NCI-H69 (cell line): Measurements from ENCODE around the gene SLC18A3.
A peak's percentile ranks its signal among the peaks of the same experiment; 100 is the strongest.

Experiments used
- DNase-seq: peaks from one replicate; lab custom pipeline; 2025; lab: John Stamatoyannopoulos, UW

The SLC18A3 gene

DNA sequence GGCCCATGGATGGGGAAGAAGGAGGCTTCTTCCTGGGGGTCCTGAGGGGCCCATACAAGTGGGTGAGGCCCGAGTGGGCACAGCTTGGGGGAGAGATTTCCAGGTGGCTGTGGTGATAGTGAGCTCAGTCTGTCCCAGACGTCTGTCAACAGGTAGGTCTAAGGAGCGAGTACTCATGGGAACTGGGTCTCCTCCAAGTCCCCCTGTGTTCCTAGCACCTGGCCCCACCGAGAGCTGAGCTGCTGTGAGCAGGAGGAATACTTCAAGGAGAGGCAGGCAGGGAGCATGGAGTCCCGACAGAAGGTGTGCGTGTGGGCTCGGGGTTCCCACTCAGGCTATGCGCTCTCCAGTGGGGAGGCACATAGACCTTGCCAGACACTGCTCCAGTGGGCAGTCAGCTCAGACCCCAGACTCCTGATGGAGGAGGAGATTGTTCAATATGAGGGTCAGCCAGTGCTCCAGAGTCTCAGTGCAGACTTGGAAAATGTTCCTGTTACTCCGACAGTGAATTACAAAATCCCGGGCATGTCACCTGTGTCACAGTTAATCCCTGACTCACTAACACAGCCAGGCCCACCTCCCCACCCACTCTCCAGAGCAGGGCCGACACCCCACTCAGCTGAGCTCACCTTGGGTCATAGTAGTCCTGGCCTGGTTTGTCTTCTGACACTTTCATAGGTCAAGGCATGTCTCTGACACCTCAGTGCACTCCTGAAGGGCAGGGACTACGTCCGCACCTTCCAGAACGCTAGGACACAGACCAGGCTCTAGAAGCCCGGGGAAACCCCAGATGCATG is 41.1 kb downstream of the SLC18A3 start:
- DNase-seq, result no peak

DNA sequence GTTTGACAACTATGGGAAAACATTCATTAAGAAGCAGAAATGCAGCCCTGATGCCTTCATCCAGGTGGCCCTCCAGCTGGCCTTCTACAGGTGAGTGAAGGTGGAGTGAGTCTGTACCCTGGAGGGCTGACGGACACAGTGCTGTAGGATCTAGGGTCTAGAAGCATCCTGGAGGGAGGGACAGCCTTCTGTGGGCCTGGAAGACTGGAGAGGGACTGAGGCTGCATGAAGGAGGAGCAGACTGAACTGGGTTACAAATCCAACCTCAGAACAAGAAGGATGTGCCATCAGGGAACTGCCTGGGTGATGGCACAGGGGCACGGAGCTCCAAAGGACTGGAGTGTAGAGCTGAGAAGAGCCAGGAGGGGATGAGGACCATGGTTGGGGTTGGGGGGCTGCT is 41.8 kb downstream of the SLC18A3 start:
- DNase-seq, result no peak

DNA sequence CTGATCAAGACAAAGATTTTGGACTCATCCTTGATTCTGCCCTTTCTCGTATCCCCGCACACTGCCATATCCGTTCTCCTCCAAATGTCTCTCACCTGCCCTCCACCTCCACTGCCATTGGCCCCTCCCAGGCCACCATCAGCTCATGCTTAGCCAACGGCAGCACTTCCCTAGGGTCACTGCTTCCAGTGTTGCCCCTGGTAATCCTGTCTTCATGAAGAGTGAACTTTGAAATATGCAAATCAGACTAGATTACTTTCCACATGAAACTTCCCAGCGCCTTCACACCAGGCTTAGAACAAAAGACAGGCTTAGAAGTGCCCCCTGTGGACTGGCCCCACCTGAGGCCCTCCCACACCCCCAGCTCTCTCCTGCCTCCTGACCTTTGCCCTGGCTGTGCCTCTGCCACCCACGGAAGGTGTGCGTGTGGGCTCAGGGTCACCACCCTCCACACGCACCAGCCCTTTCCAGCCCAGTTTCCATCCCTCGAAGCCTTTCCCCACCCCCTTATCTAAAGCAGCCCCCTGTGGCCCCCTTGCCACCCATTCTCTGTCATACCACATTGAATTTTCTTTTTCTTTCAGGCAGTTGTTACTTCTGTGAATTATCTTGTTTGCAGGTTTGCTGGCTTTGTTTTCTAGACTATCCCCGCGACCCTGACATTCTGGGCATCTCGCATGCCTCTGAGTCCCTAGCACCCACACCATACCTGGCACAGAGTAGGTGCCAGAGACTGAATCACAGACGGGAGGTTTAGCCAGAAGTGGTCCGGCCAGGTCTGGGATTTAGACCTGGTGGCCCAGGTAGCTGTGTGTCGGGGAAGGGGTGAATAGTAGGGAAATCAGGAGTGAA is 42.5 kb downstream of the SLC18A3 start:
- no peak for DNase-seq

DNA sequence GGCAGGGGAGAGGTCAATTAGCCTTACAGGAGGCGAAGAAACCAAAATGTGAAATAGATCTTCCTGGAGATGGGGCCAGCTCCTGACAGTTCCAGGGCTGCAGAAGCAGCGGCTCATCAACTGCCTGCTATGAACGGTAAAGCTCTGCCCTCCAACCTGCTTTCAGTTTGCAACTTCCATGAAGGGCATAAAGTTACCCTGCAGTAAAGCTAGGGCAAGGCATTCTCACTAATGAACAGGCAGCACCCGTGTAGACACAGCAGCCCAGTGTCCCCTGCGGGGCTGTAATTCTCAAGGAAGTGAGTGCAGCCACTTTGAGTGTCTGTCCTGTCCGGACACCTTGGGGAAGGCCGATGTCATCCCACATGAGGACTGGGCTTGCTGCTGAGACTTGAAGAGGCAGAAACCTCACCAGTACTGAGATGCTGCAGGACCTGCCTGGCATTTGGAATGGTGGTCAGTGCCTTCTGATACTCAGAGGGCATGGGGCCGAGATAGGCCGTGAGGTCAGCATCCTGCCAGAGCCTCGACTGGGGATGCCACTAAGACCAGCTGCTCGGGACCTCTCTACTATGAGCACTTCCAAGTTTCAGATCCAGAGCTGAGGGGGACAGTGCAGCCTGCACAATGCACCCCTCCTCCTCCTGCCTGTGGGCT is 43.3 kb downstream of the SLC18A3 start:
- no peak for DNase-seq

DNA sequence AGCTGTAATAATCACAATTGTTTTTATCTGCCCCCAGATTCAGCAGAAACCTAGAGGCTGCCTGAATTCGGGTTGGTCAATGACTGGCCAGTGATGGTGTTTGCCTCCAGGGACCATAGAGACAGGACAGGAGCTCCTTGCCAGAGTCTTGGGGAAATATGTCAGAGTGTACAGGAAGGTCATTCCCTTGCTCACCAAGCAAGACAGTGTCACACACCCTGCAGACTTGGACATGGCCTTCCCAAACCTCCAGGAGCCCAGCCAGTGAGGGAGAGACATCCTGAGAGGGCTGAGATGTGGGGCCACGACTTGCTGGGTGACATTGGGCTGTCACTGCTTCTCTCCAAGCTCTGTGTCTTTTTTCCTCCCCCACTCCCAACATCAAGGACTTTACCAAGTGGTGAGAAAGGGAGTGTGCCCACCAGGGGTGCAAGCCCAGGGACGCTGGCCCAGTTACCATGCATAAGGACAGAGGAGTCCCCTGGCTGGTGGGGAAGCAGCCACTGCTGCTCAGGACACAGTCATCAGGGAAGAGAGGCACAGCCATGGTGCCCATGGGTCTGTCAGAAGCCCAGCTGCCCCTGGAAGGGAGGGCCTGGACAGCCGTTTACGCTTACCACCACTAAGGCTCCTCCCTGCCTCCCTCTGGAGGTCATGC is 44.1 kb downstream of the SLC18A3 start:
- peak; percentile 50 for DNase-seq

DNA sequence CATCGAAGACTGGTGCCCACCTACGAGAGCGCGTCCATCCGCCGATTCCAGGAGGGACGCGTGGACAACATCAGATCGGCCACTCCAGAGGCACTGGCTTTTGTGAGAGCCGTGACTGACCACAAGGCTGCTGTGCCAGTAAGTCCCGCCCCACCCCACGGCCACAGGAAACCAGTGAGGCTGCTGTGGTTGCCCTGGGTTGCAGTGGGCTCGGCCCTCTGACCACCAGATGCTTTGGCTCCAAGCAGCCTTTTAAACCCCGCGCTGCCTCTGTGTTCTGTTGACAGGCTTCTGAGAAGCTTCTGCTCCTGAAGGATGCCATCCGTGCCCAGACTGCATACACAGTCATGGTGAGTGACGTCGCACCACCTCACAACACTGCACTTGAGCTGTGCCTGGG is 45.0 kb downstream of the SLC18A3 start:
- no peak for DNase-seq

DNA sequence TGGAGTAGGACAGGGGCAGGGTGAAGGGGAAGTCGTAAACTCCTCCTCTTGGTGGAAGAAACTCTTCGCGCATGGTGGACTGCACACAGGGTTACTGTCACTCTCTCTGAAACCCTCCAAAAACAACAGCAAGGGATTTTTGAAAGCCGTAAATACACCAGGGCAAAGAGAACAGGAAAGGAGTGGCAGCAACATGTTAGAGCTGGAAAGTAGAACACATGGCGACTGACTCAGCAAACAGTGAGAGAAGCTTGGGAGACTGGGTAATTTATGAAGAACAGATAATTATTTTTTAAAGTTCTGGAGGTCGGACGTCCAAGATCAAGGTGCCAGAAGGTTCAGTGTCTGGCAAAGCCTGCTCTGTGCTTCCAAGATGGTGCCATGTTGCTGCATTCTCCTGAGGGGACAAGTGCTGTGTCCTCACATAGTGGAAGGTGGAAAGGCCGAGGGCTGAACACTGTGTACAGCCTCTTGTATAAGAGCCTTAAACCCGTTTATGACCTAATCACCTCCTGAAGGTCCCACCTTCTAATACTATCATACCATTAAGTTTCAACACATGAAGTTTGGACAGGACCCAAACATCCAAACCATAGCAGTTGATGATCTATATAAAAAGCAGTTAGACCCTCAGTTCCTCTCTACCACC is 46.9 kb downstream of the SLC18A3 start:
- DNase-seq, result no peak

DNA sequence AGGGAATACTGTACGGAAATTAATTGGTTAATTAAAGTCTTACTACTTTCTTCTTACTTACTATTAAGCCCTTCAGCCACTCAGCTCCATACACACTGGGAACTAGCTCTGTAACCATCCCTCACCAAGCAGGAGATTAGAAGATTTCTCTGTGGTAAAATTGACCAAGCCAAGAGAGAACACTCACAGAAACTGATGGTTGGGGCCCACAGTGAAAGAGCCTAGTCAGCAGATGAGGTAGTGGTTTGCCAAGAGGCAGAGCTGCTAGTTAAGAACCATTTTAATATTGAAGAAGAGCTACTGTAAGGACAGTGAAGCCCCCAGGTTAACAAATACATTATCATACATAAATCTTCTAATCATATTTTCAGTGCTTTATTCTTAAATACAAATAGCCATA is 47.5 kb downstream of the SLC18A3 start:
- no peak for DNase-seq

DNA sequence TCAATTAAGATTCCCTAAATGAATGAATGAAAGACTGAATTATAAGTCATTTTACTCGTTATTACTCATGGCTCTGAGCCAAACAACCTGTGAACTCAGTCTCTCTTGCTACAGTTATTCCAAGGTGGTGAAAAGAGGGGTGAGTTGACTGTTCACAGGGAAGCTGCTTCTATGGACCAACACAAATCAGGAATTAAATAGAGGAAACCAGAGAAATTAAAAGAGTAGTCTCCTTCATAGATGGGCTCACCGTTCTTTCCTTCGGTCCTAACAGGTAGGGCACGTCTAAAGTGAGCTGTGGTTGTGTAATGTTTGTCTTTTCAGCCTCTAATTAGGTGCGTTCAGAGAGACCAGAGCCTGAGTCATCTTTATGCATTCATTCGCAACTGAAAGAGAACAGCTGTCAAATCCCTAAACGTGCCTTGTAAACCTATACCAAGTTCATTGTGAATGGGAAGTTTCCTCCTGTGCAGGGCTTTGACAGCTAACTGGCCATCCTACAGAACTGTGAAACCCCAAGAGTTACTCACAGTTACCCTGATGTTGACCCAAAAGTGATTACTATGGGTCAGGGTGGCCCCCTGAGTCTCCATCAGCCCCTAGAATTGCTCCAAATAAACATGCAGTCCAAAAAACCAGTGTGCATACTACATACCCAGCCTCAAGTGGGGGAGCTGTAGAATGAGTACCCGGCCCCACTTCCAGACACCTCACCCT is 51.2 kb downstream of the SLC18A3 start:
- peak; percentile 91 for DNase-seq
